Gastrocnemius medialis (tissue), 4 donors: ENCODE results near the gene HAO1. TPM values are rescaled to one million over a fixed set of nuclear protein-coding genes. Genes with fewer than 3 reads are reported as not detected.

Experiments used
- ATAC-seq, 2 donors: fragments of 150-250 bp; one replicate each; pipeline ENCODE4 v1.9.1; 2016
- DNase-seq, 2 donors: peaks; one replicate each; pipeline ENCODE4 v3.0.0-alpha.2; 2019
- H3K27ac ChIP-seq, 4 donors: fragments of 200-600 bp; sonication (generic); 1 replicate in 1 of 4; 2 replicates in 3 of 4; pipeline ENCODE4 v1.5.1; 2016 to 2018; ENCODE audit warnings: mild to moderate bottlenecking in 2 of 4, moderate library complexity in 1 of 4
- H3K27me3 ChIP-seq, 3 donors: fragments of 200-600 bp; sonication (generic) in 2 of 3; 1 replicate in 1 of 3; 2 replicates in 2 of 3; pipeline versions ENCODE4 v1.5.1 to v1.6.0; 2016 to 2019; ENCODE audit warnings: mild to moderate bottlenecking in 1 of 3, moderate library complexity in 1 of 3
- H3K36me3 ChIP-seq, 2 donors: fragments of 200-600 bp; sonication (generic) in 1 of 2; one replicate each; pipeline ENCODE4 v1.5.1; 2017 to 2018
- H3K4me1 ChIP-seq, 2 donors: fragments of 200-600 bp; sonication (generic) in 1 of 2; one replicate each; pipeline ENCODE4 v1.5.1; 2016 to 2017; ENCODE audit warnings: mild to moderate bottlenecking in 2 of 2
- H3K4me3 ChIP-seq, 4 donors: fragments of 200-600 bp; sonication (generic) in 3 of 4; 1 replicate in 1 of 4; 2 replicates in 3 of 4; pipeline ENCODE4 v1.5.1; 2016 to 2019; ENCODE audit warnings: mild to moderate bottlenecking in 2 of 4
- H3K9me3 ChIP-seq, 3 donors: fragments of 200-600 bp; sonication (generic) in 2 of 3; 1 replicate in 1 of 3; 2 replicates in 2 of 3; pipeline ENCODE4 v1.5.1; 2016 to 2019
- CTCF ChIP-seq, 5 experiments: fragments of 450-650 bp in 3 of 5; fragments of 200-600 bp in 2 of 5; sonication (generic) in 2 of 5; IDR thresholded peaks in 4 of 5; conservative IDR thresholded peaks in 1 of 5; 1 replicate in 4 of 5; 2 replicates in 1 of 5; pipeline ENCODE4 v1.5.1; 2016 to 2019; ENCODE audit warnings: antibody characterized with exemption in 5 of 5, mild to moderate bottlenecking in 3 of 5, moderate library complexity in 3 of 5
- POLR2A ChIP-seq, 2 donors: fragments of 450-650 bp; IDR thresholded peaks; one replicate each; pipeline ENCODE4 v1.6.1; 2017; ENCODE audit warnings: antibody characterized with exemption in 2 of 2, mild to moderate bottlenecking in 2 of 2, moderate library complexity in 2 of 2
- in situ Hi-C, 4 donors: fragments of 200-750 bp; cut with MboI; loops; one replicate each; pipeline versions ENCODE4 v1.15.0 to v1.8.0; 2017; ENCODE audit warnings: low sequenced_read_pairs in 4 of 4
- intact Hi-C: fragments of 100-400 bp; cut with DNase I; formaldehyde crosslinking; loops from one replicate; pipeline ENCODE4 v1.15.1; 2023; ENCODE audit warnings: low total_unique reads
- total RNA-seq, 4 donors: library from RNA; depleted of rRNA; stranded (reverse); fragments of >200 nt; gene quantifications; one replicate each; pipeline versions ENCODE4 v1.1.0 to v1.2.3, GENCODE V29; 2016

HAO1 gene
- total RNA-seq, 4 donors from 2014 or later, result 0.23 to 0.40 TPM; not detected in 2

DNA sequence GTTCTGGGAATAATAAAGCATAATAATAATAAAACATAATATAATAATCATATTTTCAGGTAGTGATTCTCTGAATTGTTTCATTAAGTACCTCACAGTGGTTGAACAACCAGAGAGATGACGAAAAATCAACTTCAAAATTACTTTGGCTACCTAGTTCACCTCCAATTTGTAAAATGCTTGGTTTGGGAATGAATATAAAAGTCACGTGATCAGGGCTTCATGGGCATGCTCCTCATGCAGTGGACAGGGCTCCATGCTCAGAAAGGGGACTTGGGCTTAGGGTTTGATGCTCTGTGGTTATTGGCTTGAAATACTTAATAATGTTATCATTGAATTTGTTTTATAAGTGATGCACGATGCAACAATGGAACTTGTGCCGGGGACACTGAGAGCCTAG is 58.2 kb downstream of the HAO1 start:
- Histone ChIP-seq H3K9me3 (no peaks in the 10 kb centered on the region), H3K27ac (no peak overlapping the region), H3K36me3 (no peaks in the 10 kb centered on the region), H3K4me1 (no peaks in the 10 kb centered on the region), H3K4me3 (no peak overlapping the region), H3K27me3 (no peaks in the 10 kb centered on the region)
- DNase-seq, result no peak
- TF ChIP-seq CTCF (IDR thresholded peaks at IDR 0.05 in 4 of 5, conservative IDR thresholded peaks at IDR 0.05 in 1 of 5) (no peak), POLR2A (IDR thresholded peaks at IDR 0.05) (no peak)
- no peak for ATAC-seq
- in situ Hi-C loops (no loop called here), intact Hi-C loops (no loop called here)

DNA sequence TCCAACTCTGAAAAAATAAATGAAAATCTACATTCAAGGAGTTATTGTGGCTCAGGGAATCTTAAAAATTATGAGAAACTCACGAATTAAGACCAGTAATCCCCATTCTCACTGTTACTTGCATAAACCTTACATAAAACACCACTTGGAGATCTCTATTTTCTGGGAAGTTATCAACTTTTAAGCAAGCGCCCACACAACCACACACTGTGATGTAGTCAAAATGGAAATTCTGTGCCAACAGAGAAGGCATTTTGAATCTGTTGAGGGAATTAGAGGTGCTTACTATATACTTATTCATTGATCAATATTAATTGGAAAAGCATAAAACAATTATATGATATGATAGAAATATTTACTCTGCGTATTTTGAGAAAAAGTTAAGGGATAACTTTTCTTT is 58.7 kb downstream of the HAO1 start:
- Histone ChIP-seq H3K9me3 (no peaks in the 10 kb centered on the region), H3K4me1 (no peaks in the 10 kb centered on the region), H3K36me3 (no peaks in the 10 kb centered on the region), H3K27me3 (no peaks in the 10 kb centered on the region), H3K27ac (no peak overlapping the region), H3K4me3 (no peak overlapping the region)
- no peak for ATAC-seq
- intact Hi-C loops, result no loop called here
- DNase-seq, result no peak
- TF ChIP-seq POLR2A (IDR thresholded peaks at IDR 0.05), result no peak
- in situ Hi-C loops, result no loop called here

GRCh38 chr20:7879883-7880282 is 60.4 kb downstream of the HAO1 start:
- Histone ChIP-seq H3K27ac (no peak overlapping the region), H3K9me3 (no peaks in the 10 kb centered on the region), H3K4me1 (no peaks in the 10 kb centered on the region), H3K36me3 (no peaks in the 10 kb centered on the region), H3K27me3 (no peaks in the 10 kb centered on the region), H3K4me3 (no peak overlapping the region)
- DNase-seq (no peak), ATAC-seq (no peak)
- intact Hi-C loops, result no loop called here
- TF ChIP-seq POLR2A (IDR thresholded peaks at IDR 0.05), result no peak
- no peak for TF ChIP-seq CTCF (IDR thresholded peaks at IDR 0.05 in 4 of 5, conservative IDR thresholded peaks at IDR 0.05 in 1 of 5)
- in situ Hi-C loops, result no loop called here

GRCh38 chr20:7868108-7868507 is 72.2 kb downstream of the HAO1 start:
- in situ Hi-C loops, result loop anchor here in 1 of 4 donors (25.0 kb wide), 1 partner anchor 1031 kb away; no protein-coding TSS in a partner anchor

DNA sequence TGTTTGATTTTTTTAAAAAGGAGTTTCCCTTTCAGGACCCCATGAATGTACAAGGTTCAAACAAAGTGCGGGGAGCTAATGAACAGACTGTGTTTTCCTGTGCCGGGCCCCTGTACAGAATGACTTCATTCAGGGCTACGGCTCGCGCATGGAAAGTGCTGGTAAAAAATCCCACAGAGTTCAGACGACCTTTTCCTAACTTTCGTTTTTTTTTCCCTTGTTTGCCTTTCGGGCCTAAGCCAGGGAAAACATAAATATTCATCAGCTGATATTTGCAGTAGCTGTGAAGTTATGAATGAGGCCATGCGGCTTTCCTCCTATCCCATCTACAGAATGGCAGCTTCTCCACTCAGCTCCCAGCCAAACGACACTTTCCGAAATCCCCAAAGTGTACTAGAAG is 74.0 kb downstream of the HAO1 start:
- Histone ChIP-seq H3K4me1 (no peaks in the 10 kb centered on the region), H3K27me3 (no peaks in the 10 kb centered on the region), H3K36me3 (no peaks in the 10 kb centered on the region), H3K4me3 (no peak overlapping the region), H3K9me3 (no peaks in the 10 kb centered on the region), H3K27ac (no peak overlapping the region)
- ATAC-seq (no peak), DNase-seq (no peak)
- no peak for TF ChIP-seq CTCF (IDR thresholded peaks at IDR 0.05 in 4 of 5, conservative IDR thresholded peaks at IDR 0.05 in 1 of 5)
- TF ChIP-seq POLR2A (IDR thresholded peaks at IDR 0.05), result no peak
- in situ Hi-C loops, result loop anchor here in 1 of 4 donors (25.0 kb wide), 1 partner anchor 1029 kb away; no protein-coding TSS in a partner anchor
- intact Hi-C loops, result no loop called here

More at GRCh38 chr20:7868108-7868507, 72.2 kb downstream of the HAO1 start:
- no peak for ATAC-seq
- DNase-seq, result no peak
- no peaks in the 10 kb centered on the region for H3K36me3 ChIP-seq
- H3K9me3 ChIP-seq, result no peaks in the 10 kb centered on the region
- intact Hi-C loops, result no loop called here
- no peak overlapping the region for H3K4me3 ChIP-seq
- no peaks in the 10 kb centered on the region for H3K27me3 ChIP-seq
- no peaks in the 10 kb centered on the region for H3K4me1 ChIP-seq
- no peak for TF ChIP-seq CTCF (IDR thresholded peaks at IDR 0.05 in 4 of 5, conservative IDR thresholded peaks at IDR 0.05 in 1 of 5)
- no peak for TF ChIP-seq POLR2A (IDR thresholded peaks at IDR 0.05)
- no peak overlapping the region for H3K27ac ChIP-seq
